OCI-LY3 (cell line): ENCODE data around the gene EFNB1.
"Not testable (repeated sequence)": the region's sequence is repeated elsewhere in the genome, so short reads cannot be mapped to it uniquely, and the experiment has no call there.

Experiments used
- H2AFZ ChIP-seq: fragments of 200-600, 300-600 bp; shearing (Covaris generic); 2 replicates; pipeline ENCODE4 v1.6.0; 2014; ENCODE audit warnings: antibody characterized with exemption, low read depth, low read length
- H3K27ac ChIP-seq: fragments of 200-600, 300-600 bp; sonication (generic); 2 replicates; pipeline ENCODE4 v1.5.1; 2014; ENCODE audit warnings: mild to moderate bottlenecking, low read length, moderate library complexity, mixed read lengths
- H3K27me3 ChIP-seq: fragments of 200-600, 300-600 bp; sonication (generic); 2 replicates; pipeline ENCODE4 v1.6.1; 2014; ENCODE audit warnings: low read depth, low read length, mixed read lengths
- H3K36me3 ChIP-seq: fragments of 200-600, 300-600 bp; sonication (generic); replicated peaks from 2 replicates; pipeline ENCODE3; 2014; ENCODE audit warnings: low read depth, low read length, mixed read lengths
- H3K4me1 ChIP-seq: fragments of 300-600, 200-600 bp; sonication (generic); 2 replicates; pipeline ENCODE4 v1.6.1; 2014; ENCODE audit warnings: low read length, mixed read lengths
- H3K4me2 ChIP-seq: fragments of 200-600, 300-600 bp; sonication (generic); 2 replicates; pipeline ENCODE4 v1.6.1; 2014; ENCODE audit warnings: low read length, mixed read lengths
- H3K4me3 ChIP-seq: fragments of 300-600, 200-600 bp; sonication (generic); 2 replicates; pipeline ENCODE4 v1.5.1; 2014; ENCODE audit warnings: antibody characterized with exemption, mild to moderate bottlenecking, low read length, moderate library complexity
- H3K79me2 ChIP-seq: fragments of 300-600, 200-600 bp; shearing (Covaris generic); 2 replicates; pipeline ENCODE4 v1.6.1; 2014; ENCODE audit warnings: mild to moderate bottlenecking, low read length, mixed read lengths
- H3K9ac ChIP-seq: fragments of 300-600, 200-600 bp; shearing (Covaris generic); 2 replicates; pipeline ENCODE4 v1.6.0; 2014; ENCODE audit warnings: mild to moderate bottlenecking, low read length, moderate library complexity
- H3K9me3 ChIP-seq: fragments of 200-600, 300-600 bp; shearing (Covaris generic); 2 replicates; pipeline ENCODE4 v1.6.1; 2014; ENCODE audit warnings: low read length, mixed read lengths; ENCODE audit not compliant: insufficient read depth
- H4K20me1 ChIP-seq: fragments of 200-600, 300-600 bp; sonication (generic); 2 replicates; pipeline ENCODE4 v1.6.1; 2016; ENCODE audit warnings: low read length, mixed read lengths; ENCODE audit not compliant: insufficient read depth
- CTCF ChIP-seq: fragments of 200-600, 300-600 bp; sonication (generic); IDR thresholded peaks from 2 replicates; pipeline ENCODE4 v1.5.1; 2014; ENCODE audit warnings: antibody characterized with exemption, low read length, low read depth
- EZH2phosphoT487 ChIP-seq: fragments of 200-600 bp; shearing (Covaris generic); IDR thresholded peaks from 2 replicates; pipeline ENCODE4 v1.6.1; 2018; ENCODE audit warnings: antibody characterized with exemption, mixed run types, low read depth

EFNB1 gene

GRCh38 chrX:68792083-68792482, 36.7 kb upstream of the EFNB1 start:
- H3K9me3 ChIP-seq, result no peaks in the 10 kb centered on the region
- no peaks in the 10 kb centered on the region for H3K4me1 ChIP-seq
- no peaks in the 10 kb centered on the region for H3K27me3 ChIP-seq
- no peak overlapping the region for H3K27ac ChIP-seq
- H3K36me3 ChIP-seq, result no peaks in the 10 kb centered on the region
- H3K9ac ChIP-seq, result no peak overlapping the region
- no peaks in the 10 kb centered on the region for H4K20me1 ChIP-seq
- no peaks in the 10 kb centered on the region for H3K79me2 ChIP-seq
- H2AFZ ChIP-seq, result no peak overlapping the region
- no peak for TF ChIP-seq EZH2phosphoT487
- TF ChIP-seq CTCF, result no peak
- no peak overlapping the region for H3K4me3 ChIP-seq
- H3K4me2 ChIP-seq, result no peak overlapping the region

GRCh38 chrX:68794461-68794860, 34.4 kb upstream of the EFNB1 start:
- no peaks in the 10 kb centered on the region for H3K4me1 ChIP-seq
- H3K4me2 ChIP-seq, result no peak overlapping the region
- no peaks in the 10 kb centered on the region for H3K36me3 ChIP-seq
- TF ChIP-seq EZH2phosphoT487, result no peak
- no peak for TF ChIP-seq CTCF
- H4K20me1 ChIP-seq, result no peaks in the 10 kb centered on the region
- no peak overlapping the region for H2AFZ ChIP-seq
- no peaks in the 10 kb centered on the region for H3K79me2 ChIP-seq
- H3K9ac ChIP-seq, result no peak overlapping the region
- no peak overlapping the region for H3K4me3 ChIP-seq
- no peaks in the 10 kb centered on the region for H3K27me3 ChIP-seq
- H3K9me3 ChIP-seq, result no peaks in the 10 kb centered on the region
- H3K27ac ChIP-seq, result no peak overlapping the region

- Histone ChIP-seq H3K27me3 (no peaks in the 10 kb centered on the region), H3K4me1 (no peaks in the 10 kb centered on the region), H3K36me3 (no peaks in the 10 kb centered on the region), H3K9me3 (no peaks in the 10 kb centered on the region), H3K4me3 (no peak overlapping the region), H3K27ac (no peak overlapping the region), H3K79me2 (no peaks in the 10 kb centered on the region), H3K4me2 (no peak overlapping the region), H4K20me1 (no peaks in the 10 kb centered on the region), H3K9ac (no peak overlapping the region), H2AFZ (no peak overlapping the region)
- TF ChIP-seq EZH2phosphoT487, result no peak
- TF ChIP-seq CTCF, result no peak
These were observed 33.1 kb upstream of the EFNB1 start for GRCh38 chrX:68795741-68796140.

- H3K4me3 ChIP-seq, H3K27me3 ChIP-seq, H3K9ac ChIP-seq, H3K79me2 ChIP-seq, H3K36me3 ChIP-seq, H3K4me1 ChIP-seq, H3K9me3 ChIP-seq, H3K27ac ChIP-seq, H2AFZ ChIP-seq, H3K4me2 ChIP-seq, H4K20me1 ChIP-seq: not testable (repeated sequence)
These were observed 30.4 kb upstream of the EFNB1 start for GRCh38 chrX:68798400-68798799.

GRCh38 chrX:68801737-68802290, 27.0 kb upstream of the EFNB1 start:
- Histone ChIP-seq H3K27ac (no peak overlapping the region), H3K27me3 (no peaks in the 10 kb centered on the region), H3K4me3 (no peak overlapping the region), H4K20me1 (no peaks in the 10 kb centered on the region), H2AFZ (no peak overlapping the region), H3K9ac (no peak overlapping the region), H3K36me3 (no peaks in the 10 kb centered on the region), H3K4me2 (no peak overlapping the region), H3K79me2 (no peaks in the 10 kb centered on the region), H3K9me3 (no peaks in the 10 kb centered on the region), H3K4me1 (no peaks in the 10 kb centered on the region)
- TF ChIP-seq EZH2phosphoT487 (no peak), CTCF (no peak)
